ENCODE measurements around the gene B3GNT9.

DNA sequence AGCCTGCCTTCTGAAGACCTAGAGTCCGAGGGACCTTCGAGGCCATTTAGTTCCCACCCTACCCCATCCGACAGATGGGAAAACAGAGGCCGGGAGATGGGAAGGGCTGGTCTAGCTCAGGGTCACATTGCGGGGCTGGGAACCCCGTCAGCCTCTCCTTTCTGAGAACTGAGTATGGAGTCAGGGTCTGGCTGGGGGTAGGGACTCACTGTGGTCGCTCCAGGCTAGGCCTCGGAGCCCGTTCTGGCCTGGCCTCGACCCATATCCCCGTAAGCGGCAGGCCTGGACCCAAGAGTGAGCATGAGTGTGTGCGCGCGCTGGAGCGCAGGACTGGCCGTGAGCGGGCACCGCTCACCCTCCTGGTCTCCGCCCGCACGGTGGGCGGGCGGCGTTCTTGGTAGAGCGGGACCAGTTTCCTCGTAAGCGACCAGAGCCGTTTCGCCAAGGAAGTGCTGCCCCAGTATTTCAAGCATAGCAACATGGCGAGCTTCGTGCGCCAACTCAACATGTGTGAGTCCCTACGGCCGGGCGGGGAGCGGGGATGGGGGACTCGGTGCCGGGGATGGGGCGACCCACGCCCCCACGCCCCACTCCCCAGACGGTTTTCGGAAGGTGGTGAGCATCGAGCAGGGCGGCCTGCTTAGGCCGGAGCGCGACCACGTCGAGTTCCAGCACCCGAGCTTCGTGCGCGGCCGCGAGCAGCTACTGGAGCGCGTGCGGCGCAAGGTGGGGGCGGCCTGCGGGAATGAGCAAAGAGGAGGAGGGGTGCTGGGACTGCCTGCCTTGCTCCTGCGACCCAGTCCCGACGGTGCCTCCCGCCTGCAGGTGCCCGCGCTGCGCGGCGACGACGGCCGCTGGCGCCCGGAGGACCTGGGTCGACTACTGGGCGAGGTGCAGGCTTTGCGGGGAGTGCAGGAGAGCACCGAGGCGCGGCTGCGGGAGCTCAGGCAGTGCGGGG lies 14.6 kb upstream of the B3GNT9 start:
- TF ChIP-seq EZH2phosphoT487 (IDR thresholded peaks at IDR 0.05; ENCODE audit: insufficient read depth, low read depth) (no peak), EZH2 (IDR thresholded peaks at IDR 0.05; ENCODE audit: insufficient read depth, poor library complexity, severe bottlenecking) (no peak)
